B cell (primary cell): ENCODE measurements around the gene UBAC2. TPM values are rescaled to one million over a fixed set of nuclear protein-coding genes. Genes with fewer than 3 reads are reported as not detected.

Experiments used
- ATAC-seq: fragments of 200-7000 bp; cut with Tn5 transposase; one replicate; pipeline ENCODE4 v1.10.0; 2021; ENCODE audit warnings: low read depth, mild to moderate bottlenecking, moderate number of reproducible peaks, moderate library complexity
- CTCF ChIA-PET: fragments of 350-600 bp; sonication (Branson Sonifier 250); formaldehyde crosslinking; loops from one replicate; lab custom pipeline; 2021; ENCODE audit warnings: antibody characterized with exemption, inconsistent platforms; lab: Charles Lee
- POLR2A ChIA-PET: fragments of 350-600 bp; sonication (Branson Sonifier 250); formaldehyde crosslinking; loops from one replicate; lab custom pipeline; 2021; ENCODE audit warnings: antibody characterized with exemption; lab: Charles Lee
- DNase-seq: peaks from one replicate; pipeline ENCODE4 v3.0.0; 2013
- H2AFZ ChIP-seq: 2 replicates; pipeline ENCODE4 v1.6.1; 2012; ENCODE audit warnings: mild to moderate bottlenecking, low read depth, low read length; ENCODE audit not compliant: insufficient read depth, poor library complexity, severe bottlenecking
- H3K27ac ChIP-seq, 2 donors: 1 replicate in 1 of 2; 2 replicates in 1 of 2; pipeline ENCODE4 v1.5.1; 2012 to 2013; ENCODE audit warnings: low read length in 2 of 2, mild to moderate bottlenecking in 2 of 2, moderate library complexity in 1 of 2
- H3K27me3 ChIP-seq, 4 experiments: fragments of 200-600 bp in 1 of 4; sonication (generic) in 1 of 4; replicated peaks in 1 of 4; 1 replicate in 2 of 4; 2 replicates in 2 of 4; pipeline versions ENCODE4 v1.6.1 to v1.7.0; 2013 to 2016; ENCODE audit warnings: low read length in 3 of 4, mild to moderate bottlenecking in 2 of 4, mixed read lengths in 1 of 4, moderate library complexity in 1 of 4; ENCODE audit not compliant: insufficient read depth in 4 of 4, control insufficient read depth in 3 of 4; ENCODE audit errors: control extremely low read depth in 1 of 4
- H3K36me3 ChIP-seq, 2 experiments: replicated peaks in 1 of 2; 1 replicate in 1 of 2; 2 replicates in 1 of 2; pipeline versions ENCODE4 v1.6.1 to v1.7.1; 2013; ENCODE audit warnings: low read length in 1 of 2; ENCODE audit not compliant: insufficient read depth in 2 of 2, control insufficient read depth in 1 of 2; ENCODE audit errors: control extremely low read depth in 1 of 2, extremely low read depth in 1 of 2
- H3K4me1 ChIP-seq, 2 donors: fragments of 200-600 bp in 1 of 2; sonication (generic) in 1 of 2; 1 replicate in 1 of 2; 2 replicates in 1 of 2; pipeline versions ENCODE4 v1.5.1 to v1.6.1; 2013 to 2017; ENCODE audit warnings: low read length in 2 of 2; ENCODE audit not compliant: control insufficient read depth in 2 of 2, insufficient read depth in 2 of 2
- H3K4me2 ChIP-seq: replicated peaks from 2 replicates; pipeline ENCODE3; 2012; ENCODE audit warnings: mild to moderate bottlenecking, low read depth, low read length; ENCODE audit not compliant: poor library complexity, severe bottlenecking
- H3K4me3 ChIP-seq, 5 experiments: fragments of 200-600 bp in 1 of 5; sonication (generic) in 1 of 5; 1 replicate in 3 of 5; 2 replicates in 2 of 5; pipeline versions ENCODE4 v1.5.1 to v1.7.0; 2011 to 2016; ENCODE audit warnings: low read length in 4 of 5, mild to moderate bottlenecking in 4 of 5, low read depth in 2 of 5, control low read depth in 1 of 5, moderate library complexity in 1 of 5; ENCODE audit not compliant: insufficient read depth in 1 of 5; ENCODE audit errors: control extremely low read depth in 1 of 5, extremely low read depth in 1 of 5
- H3K79me2 ChIP-seq: fragments of 200-600 bp; sonication (generic); one replicate; pipeline ENCODE4 v1.6.0; 2016; ENCODE audit warnings: low read length; ENCODE audit not compliant: control insufficient read depth, insufficient read depth
- H3K9ac ChIP-seq: fragments of 200-600 bp; sonication (generic); 2 replicates; pipeline ENCODE4 v1.6.1; 2017; ENCODE audit warnings: mild to moderate bottlenecking, low read length, moderate library complexity
- H3K9me3 ChIP-seq, 3 donors: one replicate each; pipeline versions ENCODE4 v1.6.1 to v1.7.1; 2013; ENCODE audit warnings: low read length in 2 of 3; ENCODE audit not compliant: control insufficient read depth in 2 of 3, insufficient read depth in 1 of 3; ENCODE audit errors: control extremely low read depth in 1 of 3
- H4K20me1 ChIP-seq: 2 replicates; pipeline ENCODE4 v1.6.0; 2012; ENCODE audit warnings: mild to moderate bottlenecking, low read length; ENCODE audit not compliant: insufficient read depth, control insufficient read depth, poor library complexity, severe bottlenecking
- H3K27ac Mint-ChIP-seq: one replicate; pipeline ENCODE4 v1.8.0; 2021; ENCODE audit warnings: mixed read lengths
- H3K27me3 Mint-ChIP-seq: one replicate; pipeline ENCODE4 v1.8.0; 2021; ENCODE audit warnings: mixed read lengths
- H3K4me1 Mint-ChIP-seq: one replicate; pipeline ENCODE4 v1.8.0; 2021; ENCODE audit warnings: mixed read lengths
- H3K4me3 Mint-ChIP-seq: one replicate; pipeline ENCODE4 v1.8.0; 2021; ENCODE audit warnings: mixed read lengths
- H3K9me3 Mint-ChIP-seq: one replicate; pipeline ENCODE4 v1.8.0; 2022; ENCODE audit warnings: mixed read lengths; ENCODE audit not compliant: insufficient read depth
- CTCF ChIP-seq: fragments of 200-600 bp; IDR thresholded peaks from one replicate; pipeline ENCODE4 v1.8.0; 2022; ENCODE audit warnings: antibody characterized with exemption, mild to moderate bottlenecking
- EZH2 ChIP-seq: IDR thresholded peaks from 2 replicates; pipeline ENCODE4 v1.6.1; 2012; ENCODE audit warnings: borderline replicate concordance, low read depth, mild to moderate bottlenecking, moderate library complexity, low read length; ENCODE audit not compliant: insufficient read depth, poor library complexity, severe bottlenecking
- WGBS: methylation state at CpG from one replicate; pipeline ENCODE4 v1.1.5; 2013; ENCODE audit warnings: missing lambda C conversion rate; ENCODE audit not compliant: insufficient coverage; 5-methylcytosine and 5-hydroxymethylcytosine counted together
- intact Hi-C: fragments of 100-400 bp; cut with micrococcal nuclease; formaldehyde crosslinking; loops from one replicate; pipeline ENCODE4 v1.10.0; 2022
- polyA plus RNA-seq: library from polyadenylated mRNA; depleted of rRNA; stranded (reverse); fragments of >200 nt; gene quantifications from 2 replicates; pipeline ENCODE4 v1.2.3, GENCODE V29; 2012
- total RNA-seq, 2 donors: library from RNA; stranded (reverse); fragments of 120-200 nt in 1 of 2; gene quantifications; 1 replicate in 1 of 2; 2 replicates in 1 of 2; pipeline versions ENCODE4 v1.2.3 to v1.2.4, GENCODE V29; 2013 to 2022

The UBAC2 gene
- total and polyA plus RNA-seq, 2 donors (not counting 1 experiment from before 2014, with no cell fraction given), result 56.3 to 60.8 TPM

- Mint-ChIP-seq H3K4me1 (peaks cover 61% of the 10 kb centered on the region), H3K27ac (peak overlapping the region; percentile 92), H3K4me3 (peak overlapping the region; percentile 37), H3K27me3 (no peaks in the 10 kb centered on the region), H3K9me3 (no peaks in the 10 kb centered on the region)
- peak overlapping the region; percentile 63 for H3K4me2 ChIP-seq
- peak overlapping the region; percentile 17 for H3K9ac ChIP-seq
- H3K27ac ChIP-seq, result peak overlapping the region; percentile 69 to 89
- no CpG with 5 or more reads among the region's 2 CpGs for WGBS
- peaks cover 44 to 53% of the 10 kb centered on the region in 2 donors for H3K4me1 ChIP-seq
- POLR2A ChIA-PET, result interaction anchor here (0.5 to 2.1 kb wide), 9 partner anchors 12 to 166 kb away, joined by 3 to 14 read pairs (median 4); no protein-coding TSS in a partner anchor
- intact Hi-C loops, result loop anchor here (1.0 to 5.0 kb wide), 4 partner anchors 12 to 967 kb away; partner anchors contain the start of gene GPR183
- CTCF ChIA-PET, result interaction anchor here (0.7 to 17.1 kb wide), 50 partner anchors 10 to 1244 kb away, joined by 3 to 661 read pairs (median 9); partner anchors contain the start of genes CLYBL, GPR18, GPR183 and TM9SF2
- no peak for TF ChIP-seq CTCF
- no peak for TF ChIP-seq EZH2
- no peaks in the 10 kb centered on the region for H4K20me1 ChIP-seq
- peaks cover 73% of the 10 kb centered on the region for H3K79me2 ChIP-seq
- H3K4me3 ChIP-seq, result peak overlapping the region in 1 of 5 experiments; percentile 31
- H3K36me3 ChIP-seq, result peaks cover 0 to 22% of the 10 kb centered on the region in 2 experiments
- ATAC-seq (peak; percentile 32), DNase-seq (peak; percentile 65)
- no peak overlapping the region for H2AFZ ChIP-seq
- no peaks in the 10 kb centered on the region for H3K27me3 ChIP-seq
- peaks cover 0 to 13% (median 5%) of the 10 kb centered on the region in 3 donors for H3K9me3 ChIP-seq
Observed at GRCh38 chr13:99270518-99270917, 69.9 kb downstream of the UBAC2 start.

- Mint-ChIP-seq H3K9me3 (no peaks in the 10 kb centered on the region), H3K27ac (peak overlapping the region; percentile 92), H3K4me1 (peaks cover 64% of the 10 kb centered on the region), H3K27me3 (no peaks in the 10 kb centered on the region), H3K4me3 (peak overlapping the region; percentile 37)
- Histone ChIP-seq H3K4me1 (peaks cover 45 to 59% of the 10 kb centered on the region in 2 donors), H4K20me1 (no peaks in the 10 kb centered on the region), H3K27me3 (no peaks in the 10 kb centered on the region), H3K27ac (peak overlapping the region; percentile 69 to 89), H3K79me2 (peaks cover 78% of the 10 kb centered on the region), H2AFZ (no peak overlapping the region), H3K4me2 (peak overlapping the region; percentile 63), H3K4me3 (peak overlapping the region in 2 of 5 experiments; percentile 0 to 31), H3K9ac (peak overlapping the region; percentile 17), H3K9me3 (peaks cover 0 to 13% (median 5%) of the 10 kb centered on the region in 3 donors), H3K36me3 (peaks cover 0 to 27% of the 10 kb centered on the region in 2 experiments)
- 71% methylated on average over 2 of the region's 3 CpGs for WGBS
- DNase-seq (no peak), ATAC-seq (no peak)
- intact Hi-C loops, result loop anchor here (5.0 kb wide), 1 partner anchor 966 kb away; no protein-coding TSS in a partner anchor
- POLR2A ChIA-PET, result interaction anchor here (1.1 to 2.1 kb wide), 4 partner anchors 31 to 118 kb away, joined by 4 to 9 read pairs (median 4); no protein-coding TSS in a partner anchor
- TF ChIP-seq EZH2 (no peak), CTCF (no peak)
- CTCF ChIA-PET, result interaction anchor here (1.2 to 17.1 kb wide), 21 partner anchors 11 to 344 kb away, joined by 3 to 661 read pairs (median 28); partner anchors contain the start of genes GPR18, GPR183, TM9SF2 and UBAC2
Observed at GRCh38 chr13:99271249-99271648, 70.6 kb downstream of the UBAC2 start.
